K562 (cell line): ENCODE data around the gene KRTAP12-2. TPM values are rescaled to one million over a fixed set of nuclear protein-coding genes. Genes with fewer than 3 reads are reported as not detected.

Experiments used
- ATAC-seq: fragments of 200-7000 bp; cut with Tn5 transposase; 3 replicates; pipeline ENCODE4 v1.9.1; 2020; ENCODE audit warnings: moderate library complexity
- BruUV-seq: library from RNA; stranded (reverse); fragments of 400-500 nt; replicated peaks from 2 replicates; lab custom pipeline; 2021; lab: Mats Ljungman, UMichigan
- CTCF ChIA-PET: fragments of 300-600 bp; formaldehyde crosslinking; extraction: SDS; loops from one replicate; lab custom pipeline; 2021; ENCODE audit warnings: low intra/inter-chr PET ratio; lab: Yijun Ruan, JAX
- POLR2A ChIA-PET: fragments of 300-600, 350-650 bp; sonication (Branson Sonifier 250); formaldehyde crosslinking; extraction: SDS; loops from one replicate; lab custom pipeline; 2021; ENCODE audit warnings: antibody characterized with exemption, inconsistent platforms; lab: Yijun Ruan, JAX
- DNase-seq, 4 experiments: peaks; one replicate each; pipeline versions ENCODE4 v3.0.0 to v3.0.0-alpha.2; 2011 to 2018; ENCODE audit warnings: low spot score in 3 of 4, mixed read lengths in 3 of 4; ENCODE audit errors: extremely low read depth in 1 of 4
- FAIRE-seq: peaks from 2 replicates; lab custom pipeline; 2011; peaks lifted over from hg19 to GRCh38; lab: Jason Lieb, UNC
- H2AFZ ChIP-seq: 2 replicates; pipeline ENCODE4 v1.6.0; 2011; ENCODE audit warnings: low read depth, low read length, control low read depth, inconsistent platforms
- H3K27ac ChIP-seq: fragments of 200-600 bp; 3 replicates; pipeline ENCODE4 v1.8.0; 2011; ENCODE audit warnings: low read depth, mild to moderate bottlenecking, control low read depth, inconsistent platforms, low read length, moderate library complexity, mixed read lengths; ENCODE audit errors: extremely low read depth
- H3K27me3 ChIP-seq, 2 experiments: fragments of 300-600 bp in 1 of 2; 2 replicates in 1 of 2; 3 replicates in 1 of 2; pipeline versions ENCODE4 v1.6.0 to v1.8.0; 2011; ENCODE audit warnings: inconsistent platforms in 2 of 2, low read length in 2 of 2, mild to moderate bottlenecking in 1 of 2, mixed read lengths in 1 of 2, moderate library complexity in 1 of 2; ENCODE audit not compliant: control insufficient read depth in 2 of 2, insufficient read depth in 2 of 2
- H3K36me3 ChIP-seq: fragments of 300-600 bp; 3 replicates; pipeline ENCODE4 v1.8.0; 2011; ENCODE audit warnings: mild to moderate bottlenecking, low read length, inconsistent platforms; ENCODE audit not compliant: control insufficient read depth, insufficient read depth
- H3K4me1 ChIP-seq, 2 experiments: fragments of 200-600 bp in 1 of 2; replicated peaks in 1 of 2; 2 replicates in 1 of 2; 3 replicates in 1 of 2; pipeline versions ENCODE4 v1.5.1 to v1.8.0; 2011; ENCODE audit warnings: inconsistent platforms in 2 of 2, low read length in 2 of 2, mild to moderate bottlenecking in 1 of 2, mixed read lengths in 1 of 2, moderate library complexity in 1 of 2; ENCODE audit not compliant: control insufficient read depth in 2 of 2, insufficient read depth in 2 of 2
- H3K4me2 ChIP-seq: 2 replicates; pipeline ENCODE4 v1.6.1; 2011; ENCODE audit warnings: low read length, control low read depth, inconsistent platforms, mixed read lengths; ENCODE audit not compliant: insufficient read depth
- H3K4me3 ChIP-seq: fragments of 200-600 bp; sonication (generic), shearing (Covaris generic); 2 replicates; pipeline ENCODE4 v1.5.1; 2016; ENCODE audit warnings: control low read depth, inconsistent platforms
- H3K79me2 ChIP-seq: fragments of 200-600 bp; 3 replicates; pipeline ENCODE4 v1.8.0; 2011; ENCODE audit warnings: low read length, inconsistent platforms; ENCODE audit not compliant: control insufficient read depth, insufficient read depth
- H3K9ac ChIP-seq, 2 experiments: 2 replicates each; pipeline versions ENCODE4 v1.6.0 to v1.6.1; 2011; ENCODE audit warnings: low read depth in 2 of 2, low read length in 2 of 2, control low read depth in 1 of 2, inconsistent platforms in 1 of 2, mild to moderate bottlenecking in 1 of 2, mixed read lengths in 1 of 2; ENCODE audit not compliant: insufficient read depth in 1 of 2
- H3K9me1 ChIP-seq: one replicate; pipeline ENCODE4 v1.6.0; 2011; ENCODE audit warnings: inconsistent platforms, mild to moderate bottlenecking, low read length, moderate library complexity; ENCODE audit not compliant: control insufficient read depth, insufficient read depth
- H3K9me3 ChIP-seq: replicated peaks from 2 replicates; pipeline ENCODE4 v1.5.1; 2011; ENCODE audit warnings: low read depth, low read length, inconsistent platforms; ENCODE audit not compliant: control insufficient read depth, insufficient read depth
- H4K20me1 ChIP-seq: replicated peaks from 2 replicates; pipeline ENCODE4 v1.6.1; 2011; ENCODE audit warnings: low read length, inconsistent platforms, mixed read lengths; ENCODE audit not compliant: control insufficient read depth, insufficient read depth
- CHCHD3 ChIP-seq: fragments of 250-450 bp; sonication (Bioruptor Pico); IDR thresholded peaks from 2 replicates; pipeline ENCODE4 v2.1.2; 2022; ENCODE audit warnings: mild to moderate bottlenecking
- CSDE1 ChIP-seq, 2 experiments: fragments of 450-650 bp; IDR thresholded peaks; 2 replicates each; pipeline ENCODE4 v1.6.1; 2016; ENCODE audit warnings: mild to moderate bottlenecking in 1 of 2
- CXXC5 ChIP-seq: fragments of 250-450 bp; sonication (Bioruptor Pico); IDR thresholded peaks from 2 replicates; pipeline ENCODE4 v1.8.0; 2022; ENCODE audit warnings: inconsistent platforms, mild to moderate bottlenecking, moderate library complexity
- HNRNPUL1 ChIP-seq: fragments of 200-400 bp; formaldehyde crosslinking; IDR thresholded peaks from 2 replicates; pipeline ENCODE4 v1.6.1; 2017; ENCODE audit warnings: low read length
- L3MBTL2 ChIP-seq: fragments of 450-650 bp; IDR thresholded peaks from 2 replicates; pipeline ENCODE4 v1.6.1; 2016; ENCODE audit warnings: mild to moderate bottlenecking, moderate library complexity
- NFRKB ChIP-seq: fragments of 450-650 bp; IDR thresholded peaks from 2 replicates; pipeline ENCODE4 v1.6.1; 2016; ENCODE audit warnings: low read depth
- RBM25 ChIP-seq: fragments of 200-400 bp; formaldehyde crosslinking; IDR thresholded peaks from 2 replicates; pipeline ENCODE4 v1.6.1; 2018; ENCODE audit warnings: low read length, low read depth, moderate library complexity; ENCODE audit not compliant: severe bottlenecking
- SMARCA4 ChIP-seq: fragments of 450-650 bp; IDR thresholded peaks from 2 replicates; pipeline ENCODE4 v1.6.1; 2016
- SREBF2 ChIP-seq: sonication (generic); formaldehyde crosslinking; IDR thresholded peaks from 2 replicates; pipeline ENCODE4 v1.4.0; 2020; ENCODE audit warnings: mild to moderate bottlenecking, missing genetic modification reagents
- SRSF9 ChIP-seq: fragments of 200-400 bp; formaldehyde crosslinking; IDR thresholded peaks from 2 replicates; pipeline ENCODE4 v1.6.1; 2017; ENCODE audit warnings: low read depth, low read length, borderline replicate concordance
- STAG1 ChIP-seq: sonication (generic); formaldehyde crosslinking; IDR thresholded peaks from 2 replicates; pipeline ENCODE4 v1.5.0; 2020; ENCODE audit warnings: missing genetic modification reagents, borderline replicate concordance
- ZKSCAN1 ChIP-seq: fragments of 150-350 bp; IDR thresholded peaks from 2 replicates; pipeline ENCODE4 v1.6.1; 2016; ENCODE audit warnings: low read depth, low read length
- WGBS: fragments of 100-300 bp; shearing (Covaris generic); methylation state at CpG from one replicate; pipeline ENCODE4 v1.1.6; 2016; ENCODE audit warnings: low coverage, mixed read lengths; ENCODE audit not compliant: insufficient coverage; ENCODE audit errors: missing lambda C conversion rate; 5-methylcytosine and 5-hydroxymethylcytosine counted together
- in situ Hi-C: fragments of 300-500 bp; cut with MboI; formaldehyde crosslinking; loops from 4 replicates; pipeline ENCODE4 v1.15.0; 2018; ENCODE audit warnings: inconsistent platforms, mixed read lengths
- intact Hi-C: fragments of 100-400 bp; cut with micrococcal nuclease; formaldehyde crosslinking; loops from 2 replicates; pipeline ENCODE4 v1.14.2; 2022
- polyA plus RNA-seq, 8 experiments: library from polyadenylated mRNA; depleted of rRNA in 4 of 8; stranded (reverse) in 5 of 8; unstranded in 3 of 8; fragments of >200 nt; fragmentation: Nextera tagmentation in 2 of 8; fragmentation: Illumina TruSeq in 1 of 8; extraction: Ambion mirVana in 2 of 8; extraction: Trizol in 1 of 8; gene quantifications; 2 replicates each; pipeline versions ENCODE4 v1.2.1 to v1.2.3, GENCODE V29; 2011 to 2014; ENCODE audit warnings: inconsistent platforms in 1 of 8, missing spikeins in 1 of 8
- total RNA-seq, 7 experiments: library from RNA; depleted of rRNA in 6 of 7; stranded (reverse); fragments of >200 nt in 6 of 7; fragmentation: Illumina TruSeq in 2 of 7; extraction: Trizol in 2 of 7; gene quantifications; 2 replicates each; pipeline versions ENCODE4 v1.2.1 to v1.2.3, GENCODE V29; 2011 to 2021; ENCODE audit warnings: low replicate concordance in 1 of 7
- TF ChIP-seq, protein P1 (sequence below): IDR thresholded peaks from 2 replicates; pipeline ENCODE4 v1.6.1; 2011; ENCODE audit not compliant: insufficient read length; ENCODE audit errors: extremely low read depth
- TF ChIP-seq, protein P2 (sequence below): sonication (generic); formaldehyde crosslinking; IDR thresholded peaks from 2 replicates; pipeline ENCODE4 v1.8.1; 2023; ENCODE audit warnings: mild to moderate bottlenecking, missing genetic modification reagents, moderate library complexity
- TF ChIP-seq, protein P3 (sequence below): sonication (generic); formaldehyde crosslinking; IDR thresholded peaks from 2 replicates; pipeline ENCODE4 v1.9.0; 2022; ENCODE audit warnings: mild to moderate bottlenecking, missing genetic modification reagents

The KRTAP12-2 gene
- total and polyA plus RNA-seq, 9 of the 15 experiments (the other 6 are each of a cell fraction or from before 2014, with no cell fraction given), result not detected

DNA sequence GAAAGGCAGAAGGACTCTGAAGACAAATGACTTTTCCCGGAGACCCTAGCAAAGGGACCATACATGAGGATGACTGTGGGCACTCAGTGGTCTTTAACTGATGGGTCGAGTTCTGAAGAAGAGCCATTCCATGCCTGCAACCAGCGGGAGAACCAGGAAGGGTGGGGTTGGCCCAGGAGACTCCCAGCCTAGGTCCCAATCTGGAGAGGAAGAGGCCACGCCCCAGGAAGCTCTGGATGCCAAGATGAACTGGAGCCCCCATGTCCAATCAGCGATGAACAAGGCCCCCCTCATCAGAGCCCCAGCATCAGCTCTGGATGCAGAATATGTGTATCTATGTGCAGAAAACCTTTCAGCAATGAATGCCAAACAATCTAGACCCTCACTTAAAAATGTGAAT lies 26.0 kb downstream of the KRTAP12-2 start:
- Histone ChIP-seq H3K4me3 (no peak overlapping the region), H2AFZ (no peak overlapping the region), H3K27ac (no peak overlapping the region), H3K27me3 (peaks cover 0 to 6% of the 10 kb centered on the region in 2 experiments; a peak in 2 of 5 replicates), H3K4me1 (peaks cover 0 to 3% of the 10 kb centered on the region in 2 experiments; a peak in 2 of 5 replicates), H3K9ac (no peak overlapping the region), H4K20me1 (no peaks in the 10 kb centered on the region), H3K36me3 (no peaks in the 10 kb centered on the region), H3K79me2 (no peaks in the 10 kb centered on the region), H3K9me1 (no peaks in the 10 kb centered on the region), H3K4me2 (no peak overlapping the region), H3K9me3 (peaks cover 4% of the 10 kb centered on the region)
- 2% methylated on average over 5 of the region's 5 CpGs for WGBS
- ChIA-PET CTCF (no interaction called here), POLR2A (no interaction called here)
- intact Hi-C loops, result no loop called here
- no peak for DNase-seq
- no peak for FAIRE-seq
- no peak for ATAC-seq
- no TSS peak for BruUV-seq
- in situ Hi-C loops, result no loop called here
- TF ChIP-seq, protein P1, sequence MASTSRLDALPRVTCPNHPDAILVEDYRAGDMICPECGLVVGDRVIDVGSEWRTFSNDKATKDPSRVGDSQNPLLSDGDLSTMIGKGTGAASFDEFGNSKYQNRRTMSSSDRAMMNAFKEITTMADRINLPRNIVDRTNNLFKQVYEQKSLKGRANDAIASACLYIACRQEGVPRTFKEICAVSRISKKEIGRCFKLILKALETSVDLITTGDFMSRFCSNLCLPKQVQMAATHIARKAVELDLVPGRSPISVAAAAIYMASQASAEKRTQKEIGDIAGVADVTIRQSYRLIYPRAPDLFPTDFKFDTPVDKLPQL, result no peak
- TF ChIP-seq HNRNPUL1 (no peak), ZKSCAN1 (no peak), L3MBTL2 (no peak), SREBF2 (CRISPR knock-in tag) (no peak), CSDE1 (IDR thresholded peaks at IDR 0.05) (no peak), SMARCA4 (no peak), RBM25 (no peak), NFRKB (no peak), STAG1 (CRISPR knock-in tag) (no peak), CXXC5 (CRISPR knock-in tag) (no peak), CHCHD3 (no peak), SRSF9 (no peak)
- TF ChIP-seq, protein P2, sequence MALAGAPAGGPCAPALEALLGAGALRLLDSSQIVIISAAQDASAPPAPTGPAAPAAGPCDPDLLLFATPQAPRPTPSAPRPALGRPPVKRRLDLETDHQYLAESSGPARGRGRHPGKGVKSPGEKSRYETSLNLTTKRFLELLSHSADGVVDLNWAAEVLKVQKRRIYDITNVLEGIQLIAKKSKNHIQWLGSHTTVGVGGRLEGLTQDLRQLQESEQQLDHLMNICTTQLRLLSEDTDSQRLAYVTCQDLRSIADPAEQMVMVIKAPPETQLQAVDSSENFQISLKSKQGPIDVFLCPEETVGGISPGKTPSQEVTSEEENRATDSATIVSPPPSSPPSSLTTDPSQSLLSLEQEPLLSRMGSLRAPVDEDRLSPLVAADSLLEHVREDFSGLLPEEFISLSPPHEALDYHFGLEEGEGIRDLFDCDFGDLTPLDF, result no peak
- TF ChIP-seq, protein P3, sequence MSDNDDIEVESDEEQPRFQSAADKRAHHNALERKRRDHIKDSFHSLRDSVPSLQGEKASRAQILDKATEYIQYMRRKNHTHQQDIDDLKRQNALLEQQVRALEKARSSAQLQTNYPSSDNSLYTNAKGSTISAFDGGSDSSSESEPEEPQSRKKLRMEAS (CRISPR knock-in tag), result no peak
